GM18508 (cell line): Measurements from ENCODE around the gene GPR31.
"Not testable (repeated sequence)": the region's sequence is repeated elsewhere in the genome, so short reads cannot be mapped to it uniquely, and the experiment has no call there.

Source experiments
- ATAC-seq: cut with Tn5 transposase; IDR thresholded peaks from one replicate; pipeline ENCODE4 v1.9.1; 2021; ENCODE audit warnings: moderate number of reproducible peaks; ENCODE audit not compliant: insufficient read depth, unreplicated experiment

The GPR31 gene, protein sequence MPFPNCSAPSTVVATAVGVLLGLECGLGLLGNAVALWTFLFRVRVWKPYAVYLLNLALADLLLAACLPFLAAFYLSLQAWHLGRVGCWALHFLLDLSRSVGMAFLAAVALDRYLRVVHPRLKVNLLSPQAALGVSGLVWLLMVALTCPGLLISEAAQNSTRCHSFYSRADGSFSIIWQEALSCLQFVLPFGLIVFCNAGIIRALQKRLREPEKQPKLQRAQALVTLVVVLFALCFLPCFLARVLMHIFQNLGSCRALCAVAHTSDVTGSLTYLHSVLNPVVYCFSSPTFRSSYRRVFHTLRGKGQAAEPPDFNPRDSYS

GRCh38 chr6:167157863-167158262, at the start of gene GPR31:
GPR31 (minus strand) TSS chr6:167157980; CDS start chr6:167157831, 149 bp downstream.
- no peak for ATAC-seq

DNA sequence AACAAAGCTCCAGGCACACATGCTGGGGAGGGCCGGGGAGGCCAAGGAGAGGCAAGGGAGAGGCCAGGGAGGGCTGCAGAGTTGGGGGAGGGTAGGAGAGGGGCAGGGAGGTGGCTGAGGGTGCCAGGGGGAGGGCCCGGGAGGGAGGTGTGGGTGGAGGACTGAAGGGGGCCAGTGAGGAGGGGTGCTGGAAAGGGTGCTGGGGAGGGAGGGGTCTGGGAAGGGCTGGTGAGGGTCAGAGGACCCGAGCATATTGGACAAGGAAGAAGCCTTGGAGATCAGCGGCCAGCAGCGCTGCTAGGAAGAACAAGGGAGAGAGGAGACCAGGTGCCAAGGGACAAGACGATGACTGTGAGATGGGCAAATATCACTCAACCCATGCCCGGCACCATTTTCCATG, 49.7 kb upstream of the GPR31 start:
- no peak for ATAC-seq

DNA sequence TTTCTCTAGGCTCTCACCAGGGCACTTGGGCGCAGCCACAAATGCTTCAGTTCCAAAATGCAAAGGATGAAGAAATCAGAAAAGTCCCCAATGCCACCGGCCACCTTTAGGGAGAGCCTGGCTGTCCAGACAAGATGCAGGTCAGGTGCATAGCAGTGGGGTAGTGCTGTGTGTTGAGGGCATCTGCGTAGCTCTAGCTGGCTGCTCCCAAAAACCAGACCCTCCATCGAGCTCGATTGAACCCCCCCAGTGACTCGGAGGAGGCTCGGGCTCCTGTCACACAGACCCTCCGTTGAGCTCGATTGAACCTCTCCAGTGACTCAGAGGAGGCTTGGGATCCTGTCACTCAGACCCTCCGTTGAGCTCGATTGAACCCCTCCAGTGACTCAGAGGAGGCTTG, 47.5 kb upstream of the GPR31 start:
- not testable (repeated sequence) for ATAC-seq

- not testable (repeated sequence) for ATAC-seq
These were observed 46.2 kb upstream of the GPR31 start for GRCh38 chr6:167204059-167204348.

- ATAC-seq, result not testable (repeated sequence)
These were observed 45.7 kb upstream of the GPR31 start for GRCh38 chr6:167203261-167204058.

GRCh38 chr6:167202613-167203012, 44.8 kb upstream of the GPR31 start:
- ATAC-seq, result not testable (repeated sequence)

GRCh38 chr6:167200806-167201205, 43.0 kb upstream of the GPR31 start:
- ATAC-seq, result no peak

GRCh38 chr6:167195941-167196610, 38.3 kb upstream of the GPR31 start:
- ATAC-seq, result not testable (repeated sequence)

DNA sequence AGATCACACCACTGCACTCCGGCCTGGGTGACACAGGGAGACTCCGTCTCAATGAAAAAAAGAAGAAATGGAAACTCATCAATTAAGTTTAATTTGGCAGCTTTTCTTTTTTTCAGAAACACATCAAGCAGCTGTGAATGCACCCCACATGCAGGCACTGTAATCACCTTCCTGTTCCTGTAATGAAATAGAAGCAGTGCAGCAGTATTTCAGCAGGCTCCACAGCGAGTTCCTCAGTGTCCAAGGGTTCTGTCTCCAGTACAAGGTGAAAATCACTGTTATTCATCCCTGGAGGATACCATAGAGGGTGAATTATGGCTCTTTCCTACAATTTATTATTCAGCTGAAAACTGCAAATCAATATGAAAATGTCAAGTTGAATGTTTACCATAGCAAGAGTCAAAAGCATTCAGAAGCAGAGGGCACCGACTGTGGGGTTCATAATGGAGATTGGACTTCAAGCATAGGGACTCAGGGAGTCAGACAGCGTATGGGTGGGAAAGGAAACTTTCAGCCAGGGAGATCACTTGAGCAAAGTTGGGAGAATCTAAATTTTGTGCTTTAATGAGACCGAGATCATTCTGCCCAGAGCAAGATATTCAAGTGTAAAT, 35.8 kb upstream of the GPR31 start:
- not testable (repeated sequence) for ATAC-seq

DNA sequence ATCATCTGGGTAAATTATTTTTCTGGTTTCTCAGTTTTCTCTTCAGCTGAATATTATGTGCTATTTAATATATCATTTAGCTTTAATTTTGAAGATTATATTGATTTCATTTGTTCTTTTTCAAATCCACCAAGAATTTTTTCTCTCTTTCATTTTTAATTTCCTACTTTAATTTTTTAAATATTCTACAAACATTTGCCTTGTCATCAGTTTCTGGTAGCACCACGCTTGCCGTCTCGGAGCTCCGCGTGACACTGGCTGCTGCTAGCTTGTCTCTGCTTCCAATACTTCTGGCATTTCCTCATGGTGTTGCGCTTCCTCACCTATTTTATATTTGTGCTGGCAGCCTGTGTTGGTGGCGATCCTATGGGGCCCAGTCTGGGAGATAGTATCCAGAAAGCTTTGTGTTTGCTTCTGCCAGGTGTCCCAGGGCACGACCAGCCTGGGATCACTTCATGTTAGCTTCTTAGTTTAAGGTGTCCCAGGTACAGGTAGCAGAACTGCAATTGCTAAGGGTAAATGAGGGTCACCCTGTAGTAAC, 33.3 kb upstream of the GPR31 start:
- ATAC-seq, result not testable (repeated sequence)

DNA sequence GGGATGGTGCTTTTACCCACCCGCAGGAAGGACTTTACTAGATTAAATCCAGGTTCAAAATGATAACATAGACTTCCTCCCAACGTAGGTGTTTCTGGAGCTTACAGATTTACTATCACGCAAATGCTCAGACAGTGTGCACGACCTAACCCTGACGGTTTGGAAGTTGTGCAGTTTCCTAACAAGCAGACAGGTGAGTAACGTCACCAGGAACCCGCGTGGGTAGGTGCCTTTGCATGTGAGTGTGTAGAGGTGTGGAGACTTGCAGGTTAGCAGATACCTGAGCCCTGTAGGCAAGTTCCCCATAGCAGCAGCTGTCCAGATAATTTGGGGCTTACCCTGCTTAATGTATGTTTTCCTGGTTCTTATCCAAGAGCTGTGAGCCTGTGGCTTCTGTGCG, 29.5 kb upstream of the GPR31 start:
- ATAC-seq, result not testable (repeated sequence)

DNA sequence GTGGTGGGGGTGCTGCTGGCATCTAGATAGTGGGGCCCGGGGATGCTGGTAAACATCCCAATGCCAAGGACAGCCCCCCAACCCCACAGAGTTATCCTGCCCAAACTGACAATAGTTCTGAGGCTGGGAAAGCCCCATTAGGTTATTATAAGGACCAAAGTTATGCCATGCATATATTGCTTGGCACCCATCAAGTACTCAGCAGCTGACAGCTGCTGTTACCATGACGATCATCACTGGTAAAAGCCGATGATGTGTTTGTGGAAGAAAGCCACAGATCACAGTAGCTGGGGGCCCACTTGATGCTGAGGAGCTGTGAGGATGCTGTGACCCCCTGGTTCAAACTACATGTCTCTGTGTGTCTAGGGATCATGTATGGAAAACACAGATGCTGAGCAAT, 27.3 kb upstream of the GPR31 start:
- not testable (repeated sequence) for ATAC-seq

DNA sequence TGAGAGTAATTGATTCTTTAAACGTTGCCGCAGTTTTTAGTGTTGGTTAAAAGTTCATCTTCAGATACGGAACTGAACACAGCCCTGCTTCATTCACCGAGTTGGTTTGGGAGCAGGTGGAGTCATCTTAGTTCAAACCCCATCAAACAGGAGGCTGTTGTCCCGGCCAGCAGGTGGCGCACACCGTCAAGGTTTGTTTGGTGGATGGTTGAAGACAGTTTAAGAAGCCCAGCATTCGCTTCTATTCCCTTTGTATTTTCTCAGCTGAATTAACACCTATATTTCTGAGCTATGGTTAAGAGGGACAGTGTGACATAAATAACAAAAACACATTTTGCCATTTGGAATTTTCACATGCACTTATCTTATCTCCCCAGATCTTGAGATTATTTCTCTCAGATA, 25.1 kb upstream of the GPR31 start:
- ATAC-seq, result not testable (repeated sequence)

DNA sequence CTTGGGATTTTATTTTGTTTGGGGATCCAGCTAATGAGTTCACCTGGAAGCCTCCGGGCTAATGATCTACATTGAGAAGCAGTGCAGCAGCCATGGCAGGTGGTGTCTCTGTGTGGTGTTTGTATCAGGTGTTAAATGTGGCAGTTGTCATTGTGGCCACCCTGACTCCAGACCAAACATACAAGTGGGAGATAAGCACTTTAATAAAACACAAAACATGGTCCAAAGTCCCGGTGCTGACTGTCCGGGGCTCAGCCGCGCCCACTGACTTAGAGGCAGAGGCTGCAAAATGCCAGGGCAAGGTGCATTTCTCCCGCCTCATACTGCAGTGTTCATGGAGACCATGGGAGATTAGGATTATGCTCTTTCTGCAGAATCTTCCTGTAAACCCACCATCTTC, 23.6 kb upstream of the GPR31 start:
- ATAC-seq, result not testable (repeated sequence)

DNA sequence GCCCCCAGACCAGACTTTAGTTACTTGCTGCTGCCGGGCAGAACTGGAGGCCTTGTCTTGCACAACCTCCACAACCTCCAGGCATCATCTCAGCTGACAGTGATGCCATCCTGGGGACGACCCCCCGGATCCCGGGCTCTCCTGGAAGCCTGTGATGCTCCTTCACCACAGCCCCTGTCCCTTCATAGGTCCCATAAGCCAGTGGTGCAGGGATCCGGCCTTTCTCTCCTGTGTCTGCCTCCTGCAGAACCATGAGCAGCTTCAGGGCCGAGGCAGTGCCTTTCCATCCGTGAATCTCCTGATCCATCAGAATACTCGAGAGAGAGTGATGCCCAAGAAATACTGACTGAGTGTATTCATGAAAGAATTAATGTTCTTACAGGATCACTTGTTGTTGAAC, 22.3 kb upstream of the GPR31 start:
- not testable (repeated sequence) for ATAC-seq

- not testable (repeated sequence) for ATAC-seq
These were observed 21.3 kb upstream of the GPR31 start for GRCh38 chr6:167178896-167179655.

GRCh38 chr6:167177271-167177670, 19.5 kb upstream of the GPR31 start:
- ATAC-seq, result not testable (repeated sequence)

- ATAC-seq, result not testable (repeated sequence)
These were observed 14.2 kb upstream of the GPR31 start for GRCh38 chr6:167172011-167172410.

- not testable (repeated sequence) for ATAC-seq
These were observed 13.5 kb upstream of the GPR31 start for GRCh38 chr6:167171300-167171699.

DNA sequence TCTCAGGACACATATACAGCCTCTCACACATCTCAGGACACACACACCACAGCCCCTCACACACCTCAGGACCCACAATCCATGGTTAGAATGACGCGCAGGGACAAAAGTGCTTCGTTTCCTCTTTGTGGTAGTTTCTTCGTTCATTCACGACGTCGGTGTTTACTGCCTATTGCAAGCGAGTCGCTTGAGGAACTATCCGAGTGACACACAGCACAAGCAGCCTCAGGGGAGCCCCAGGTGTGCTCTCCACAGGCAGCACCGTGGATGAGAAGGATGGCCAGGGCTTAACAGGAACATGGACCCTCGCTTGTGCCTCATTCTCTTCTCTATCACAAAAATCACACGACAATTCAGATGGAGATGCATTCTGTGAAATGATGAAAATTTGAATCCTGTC, 12.1 kb upstream of the GPR31 start:
- ATAC-seq, result not testable (repeated sequence)
